Measurements from ENCODE around the gene FBXO45.
"Not testable (repeated sequence)": the region's sequence is repeated elsewhere in the genome, so short reads cannot be mapped to it uniquely, and the experiment has no call there.

Gene FBXO45

DNA sequence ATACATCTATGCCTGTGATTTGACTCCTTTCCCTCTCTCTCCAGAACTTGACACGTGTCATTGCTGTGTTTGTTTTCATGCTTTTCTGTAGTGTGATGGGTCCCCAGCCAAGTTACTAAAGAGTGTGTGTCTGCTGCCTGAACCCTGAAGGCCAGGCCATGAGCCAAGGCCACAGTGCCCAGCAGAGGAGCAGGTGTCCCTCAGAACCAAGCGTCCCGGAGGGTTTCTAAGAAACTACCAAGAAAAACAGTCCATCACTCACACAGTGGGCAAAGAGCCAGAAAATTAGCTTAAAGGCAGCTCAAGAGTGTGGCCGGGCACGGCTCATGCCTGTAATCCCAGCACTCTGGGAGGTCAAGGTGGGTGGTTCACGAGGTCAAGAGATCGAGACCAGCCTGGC, 35.2 kb downstream of the FBXO45 start:
- TF ChIP-seq, protein P1, sequence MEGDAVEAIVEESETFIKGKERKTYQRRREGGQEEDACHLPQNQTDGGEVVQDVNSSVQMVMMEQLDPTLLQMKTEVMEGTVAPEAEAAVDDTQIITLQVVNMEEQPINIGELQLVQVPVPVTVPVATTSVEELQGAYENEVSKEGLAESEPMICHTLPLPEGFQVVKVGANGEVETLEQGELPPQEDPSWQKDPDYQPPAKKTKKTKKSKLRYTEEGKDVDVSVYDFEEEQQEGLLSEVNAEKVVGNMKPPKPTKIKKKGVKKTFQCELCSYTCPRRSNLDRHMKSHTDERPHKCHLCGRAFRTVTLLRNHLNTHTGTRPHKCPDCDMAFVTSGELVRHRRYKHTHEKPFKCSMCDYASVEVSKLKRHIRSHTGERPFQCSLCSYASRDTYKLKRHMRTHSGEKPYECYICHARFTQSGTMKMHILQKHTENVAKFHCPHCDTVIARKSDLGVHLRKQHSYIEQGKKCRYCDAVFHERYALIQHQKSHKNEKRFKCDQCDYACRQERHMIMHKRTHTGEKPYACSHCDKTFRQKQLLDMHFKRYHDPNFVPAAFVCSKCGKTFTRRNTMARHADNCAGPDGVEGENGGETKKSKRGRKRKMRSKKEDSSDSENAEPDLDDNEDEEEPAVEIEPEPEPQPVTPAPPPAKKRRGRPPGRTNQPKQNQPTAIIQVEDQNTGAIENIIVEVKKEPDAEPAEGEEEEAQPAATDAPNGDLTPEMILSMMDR (IDR thresholded peaks at IDR 0.05; ENCODE audit: low read depth, low read length, missing control alignments) = no peak
- no peak for DNase-seq (ENCODE audit: low read depth)

DNA sequence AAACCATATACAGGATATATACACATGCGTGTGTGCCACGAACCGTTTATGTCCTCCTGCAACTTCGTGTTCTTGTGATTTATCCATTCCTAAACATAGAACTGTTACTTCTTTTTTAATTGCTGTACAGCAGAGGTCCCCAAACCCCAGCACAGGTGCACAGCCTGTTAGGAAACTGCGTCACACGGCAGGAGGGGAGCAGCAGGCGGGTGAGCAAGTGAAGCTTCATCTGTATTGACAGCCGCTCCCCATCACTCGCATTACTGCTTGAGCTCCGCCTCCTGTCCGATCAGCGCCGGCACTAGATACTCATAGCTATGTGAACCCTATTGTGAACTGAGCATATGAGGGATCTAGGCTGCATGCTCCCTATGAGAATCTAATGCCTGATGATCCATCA, 36.1 kb downstream of the FBXO45 start:
- H3K4me3 ChIP-seq (ENCODE audit: low read depth, low read length) = no peak overlapping the region
- TF ChIP-seq, protein P1 (IDR thresholded peaks at IDR 0.05; ENCODE audit: low read depth, low read length, missing control alignments) = peak; percentile 6
- peak; percentile 36 for DNase-seq (ENCODE audit: low read depth)

More for the DNA sequence above, 35.2 kb downstream of the FBXO45 start:
- H3K4me3 ChIP-seq (ENCODE audit: low read depth, low read length) = no peak overlapping the region

DNA sequence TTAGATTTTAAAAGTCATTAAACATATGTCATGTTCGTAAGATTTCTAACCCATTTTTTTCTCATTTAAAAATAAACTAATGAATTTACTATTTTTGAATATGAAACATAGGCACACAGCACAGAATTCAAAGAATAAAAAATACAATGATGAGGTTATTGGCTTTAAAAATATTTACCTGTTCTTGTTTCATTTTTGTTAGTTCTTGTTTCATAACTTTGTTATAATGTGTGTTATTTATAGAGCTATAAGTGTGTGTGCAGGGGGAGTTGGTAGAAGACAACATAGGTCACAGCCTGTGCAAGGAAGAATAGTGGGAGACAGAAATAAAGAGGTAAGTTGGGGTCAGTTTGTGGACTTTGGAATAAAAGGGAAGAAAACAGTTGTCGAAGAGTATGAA, 40.2 kb downstream of the FBXO45 start:
- TF ChIP-seq, protein P1 (IDR thresholded peaks at IDR 0.05; ENCODE audit: low read depth, low read length, missing control alignments) = no peak
- DNase-seq (ENCODE audit: low read depth) = no peak

DNA sequence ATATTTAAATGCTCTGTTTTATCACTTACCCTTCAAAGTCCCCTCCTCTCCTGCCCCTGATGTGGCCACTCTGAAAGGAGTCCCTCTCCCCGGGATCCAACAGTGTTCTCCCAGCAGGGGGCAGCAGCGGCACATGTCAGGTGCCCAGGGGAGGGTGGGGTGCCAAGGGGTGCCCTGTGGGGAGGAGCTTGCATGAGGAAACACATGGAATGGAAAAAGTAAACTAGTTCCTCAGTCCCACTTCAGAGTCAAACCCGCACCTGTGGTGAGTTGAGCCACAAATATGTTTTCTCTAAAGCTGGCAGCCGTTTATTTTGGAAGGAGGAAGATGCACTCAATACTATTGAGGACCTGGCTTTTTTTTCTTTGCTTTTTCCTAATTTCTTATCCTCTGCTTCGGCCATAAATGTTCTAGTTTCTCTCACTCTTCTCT, 40.9 kb downstream of the FBXO45 start:
- peak; percentile 71 for DNase-seq (ENCODE audit: low read depth)
- H3K4me3 ChIP-seq (ENCODE audit: low read depth, low read length) = no peak overlapping the region
- TF ChIP-seq, protein P1 (IDR thresholded peaks at IDR 0.05; ENCODE audit: low read depth, low read length, missing control alignments) = peak; percentile 82

More for the DNA sequence above, 40.2 kb downstream of the FBXO45 start:
- no peak overlapping the region for H3K4me3 ChIP-seq (ENCODE audit: low read depth, low read length)

DNA sequence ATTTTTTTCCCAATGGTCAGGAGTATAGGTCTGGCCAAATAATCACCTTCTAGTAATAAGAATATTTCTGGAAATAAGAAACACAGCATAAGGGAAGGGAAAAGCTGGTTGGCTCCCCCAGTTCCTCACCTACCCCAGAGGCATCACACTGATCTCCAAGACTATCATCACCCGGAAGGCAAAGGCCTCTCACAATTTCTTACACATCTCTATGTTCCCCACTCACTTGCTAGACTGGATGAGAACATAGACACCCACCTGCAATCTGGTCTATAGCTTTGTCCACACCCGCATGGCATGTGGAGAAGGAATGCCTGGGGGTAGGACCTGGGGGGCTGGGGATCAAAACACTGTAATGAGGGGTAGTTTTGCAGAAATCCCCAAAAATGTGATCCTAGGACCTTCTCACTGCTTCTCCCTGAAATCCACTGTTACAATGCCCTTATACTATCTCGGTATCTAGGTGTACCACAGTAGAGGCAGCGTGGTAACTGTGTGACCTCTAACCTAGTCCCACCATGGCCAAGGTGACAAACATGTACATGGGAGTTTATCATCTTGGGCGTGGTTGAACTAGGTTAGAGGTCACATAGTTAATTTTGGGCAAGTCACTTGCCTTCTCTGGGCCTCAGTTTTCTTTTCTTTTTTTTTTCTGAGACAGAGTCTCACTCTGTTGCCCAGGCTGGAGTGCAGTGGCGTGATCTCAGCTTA, 41.5 kb downstream of the FBXO45 start:
- no peak for DNase-seq (ENCODE audit: low read depth)
- TF ChIP-seq, protein P1 (IDR thresholded peaks at IDR 0.05; ENCODE audit: low read depth, low read length, missing control alignments) = no peak
- H3K4me3 ChIP-seq (ENCODE audit: low read depth, low read length) = no peak overlapping the region

DNA sequence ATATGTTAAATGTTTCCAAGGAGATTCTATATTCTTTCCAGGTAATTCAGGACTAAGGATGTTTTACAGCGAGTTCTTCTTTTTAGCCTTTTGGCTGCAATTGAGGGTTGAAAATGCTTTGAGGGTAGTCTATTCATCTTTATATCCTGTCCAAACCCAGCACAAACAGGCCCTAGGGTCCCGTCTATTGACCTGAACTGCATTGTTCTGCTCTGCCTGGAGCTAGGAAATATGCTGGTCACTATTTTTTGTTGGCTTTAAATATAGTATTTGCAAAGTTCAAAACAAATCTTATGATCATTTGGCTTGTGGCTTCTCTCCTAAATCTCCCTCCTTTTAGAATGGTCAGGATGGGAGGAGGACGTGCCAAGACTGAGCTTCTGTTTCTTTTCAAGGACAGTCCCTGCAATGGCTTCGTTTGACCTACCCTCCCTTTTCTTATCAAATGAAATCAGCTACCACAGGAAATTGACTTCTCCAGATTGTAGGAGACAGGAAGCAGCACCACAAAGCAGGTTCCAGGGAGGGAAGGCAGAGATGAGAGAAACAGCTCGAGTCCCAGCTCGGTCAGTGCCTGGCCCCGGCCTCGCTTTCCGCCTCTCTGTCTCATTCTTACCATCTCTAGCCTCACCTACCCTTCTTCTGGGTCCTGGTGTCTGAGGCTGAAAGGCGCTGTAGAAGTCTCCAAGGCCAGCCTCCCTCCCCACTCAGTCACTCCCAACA, 43.5 kb downstream of the FBXO45 start:
- TF ChIP-seq, protein P1 (IDR thresholded peaks at IDR 0.05; ENCODE audit: low read depth, low read length, missing control alignments) = no peak
- no peak for DNase-seq (ENCODE audit: low read depth)

DNA sequence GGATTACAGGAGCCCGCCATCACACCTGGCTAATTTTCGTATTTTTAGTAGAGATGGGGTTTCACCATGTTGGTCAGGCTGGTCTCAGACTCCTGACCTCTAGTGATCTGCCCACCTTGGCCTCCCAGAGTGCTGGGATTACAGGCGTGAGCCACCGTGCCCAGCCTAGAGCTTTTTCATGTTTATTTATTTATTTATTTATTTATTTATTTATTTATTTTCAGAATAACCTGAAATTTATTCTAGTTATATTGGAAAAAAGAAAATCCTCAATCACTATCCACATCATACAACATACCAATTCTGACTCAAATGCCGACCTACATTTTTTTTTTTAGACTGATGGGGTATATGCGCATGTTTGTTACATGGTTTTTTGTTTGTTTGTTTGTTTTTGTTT, 46.8 kb downstream of the FBXO45 start:
- DNase-seq (ENCODE audit: low read depth) = not testable (repeated sequence)

More for the DNA sequence above, 43.5 kb downstream of the FBXO45 start:
- no peak overlapping the region for H3K4me3 ChIP-seq (ENCODE audit: low read depth, low read length)

More for the DNA sequence above, 46.8 kb downstream of the FBXO45 start:
- not testable (repeated sequence) for H3K4me3 ChIP-seq (ENCODE audit: low read depth, low read length)

Data from GM12864 (cell line).